T-helper 9 cell (primary cell): Measurements from ENCODE around the gene MGMT.

ENCODE experiments used
- DNase-seq: peaks from one replicate; pipeline ENCODE4 v3.0.0-alpha.2; 2020

MGMT gene

GRCh38 chr10:129692695-129693094, 225.7 kb downstream of the MGMT start:
- DNase-seq, result no peak

GRCh38 chr10:129693382-129693781, 226.3 kb downstream of the MGMT start:
- no peak for DNase-seq

- DNase-seq, result no peak
Measured at GRCh38 chr10:129694184-129694583, 227.1 kb downstream of the MGMT start.

GRCh38 chr10:129694691-129695243, 227.7 kb downstream of the MGMT start:
- no peak for DNase-seq

- no peak for DNase-seq
Measured at GRCh38 chr10:129695671-129696070, 228.6 kb downstream of the MGMT start.

GRCh38 chr10:129696636-129697035, 229.6 kb downstream of the MGMT start:
- DNase-seq, result no peak

- no peak for DNase-seq
Measured at GRCh38 chr10:129697463-129698247, 230.6 kb downstream of the MGMT start.

GRCh38 chr10:129699722-129700340, 232.8 kb downstream of the MGMT start:
- no peak for DNase-seq

GRCh38 chr10:129702605-129703004, 235.6 kb downstream of the MGMT start:
- DNase-seq, result no peak

- no peak for DNase-seq
Measured at GRCh38 chr10:129703287-129704137, 236.5 kb downstream of the MGMT start.

- no peak for DNase-seq
Measured at GRCh38 chr10:129704225-129704624, 237.2 kb downstream of the MGMT start.

GRCh38 chr10:129704786-129705525, 237.9 kb downstream of the MGMT start:
- DNase-seq, result no peak

GRCh38 chr10:129705676-129706075, 238.6 kb downstream of the MGMT start:
- DNase-seq, result no peak

GRCh38 chr10:129706081-129706480, 239.0 kb downstream of the MGMT start:
- no peak for DNase-seq

GRCh38 chr10:129706523-129706922, 239.5 kb downstream of the MGMT start:
- DNase-seq, result no peak

- no peak for DNase-seq
Measured at GRCh38 chr10:129707406-129708388, 240.7 kb downstream of the MGMT start.

GRCh38 chr10:129709101-129709500, 242.1 kb downstream of the MGMT start:
- no peak for DNase-seq

- no peak for DNase-seq
Measured at GRCh38 chr10:129709627-129710509, 242.8 kb downstream of the MGMT start.

- no peak for DNase-seq
Measured at GRCh38 chr10:129710510-129710847, 243.4 kb downstream of the MGMT start.

GRCh38 chr10:129711291-129711690, 244.2 kb downstream of the MGMT start:
- no peak for DNase-seq
